BE2C (cell line): Measurements from ENCODE around the gene ALKBH5.

Experiments
- DNase-seq: peaks from one replicate; pipeline ENCODE4 v3.0.0-alpha.2; 2020
- H3K27me3 ChIP-seq: fragments of 250-450 bp; sonication (Bioruptor Pico); 2 replicates; pipeline ENCODE4 v1.5.1; 2020; ENCODE audit warnings: mild to moderate bottlenecking
- H3K36me3 ChIP-seq: fragments of 250-450 bp; sonication (Bioruptor Pico); 2 replicates; pipeline ENCODE4 v1.5.1; 2020; ENCODE audit warnings: mild to moderate bottlenecking
- H3K4me1 ChIP-seq: fragments of 250-450 bp; sonication (Bioruptor Pico); 2 replicates; pipeline ENCODE4 v1.5.1; 2020
- H3K4me3 ChIP-seq: 2 replicates; pipeline ENCODE4 v1.5.1; 2011; ENCODE audit warnings: low read depth, low read length
- H3K9me3 ChIP-seq: fragments of 250-450 bp; sonication (Bioruptor Pico); 2 replicates; pipeline ENCODE4 v1.5.1; 2020
- TF ChIP-seq, protein P1 (sequence below): IDR thresholded peaks from 2 replicates; pipeline ENCODE4 v1.5.1; 2012; ENCODE audit warnings: mild to moderate bottlenecking, low read depth, low read length

Gene ALKBH5

GRCh38 chr17:18248300-18248731 is 64.7 kb downstream of the ALKBH5 start:
- no peak overlapping the region for H3K4me3 ChIP-seq
- TF ChIP-seq, protein P1, sequence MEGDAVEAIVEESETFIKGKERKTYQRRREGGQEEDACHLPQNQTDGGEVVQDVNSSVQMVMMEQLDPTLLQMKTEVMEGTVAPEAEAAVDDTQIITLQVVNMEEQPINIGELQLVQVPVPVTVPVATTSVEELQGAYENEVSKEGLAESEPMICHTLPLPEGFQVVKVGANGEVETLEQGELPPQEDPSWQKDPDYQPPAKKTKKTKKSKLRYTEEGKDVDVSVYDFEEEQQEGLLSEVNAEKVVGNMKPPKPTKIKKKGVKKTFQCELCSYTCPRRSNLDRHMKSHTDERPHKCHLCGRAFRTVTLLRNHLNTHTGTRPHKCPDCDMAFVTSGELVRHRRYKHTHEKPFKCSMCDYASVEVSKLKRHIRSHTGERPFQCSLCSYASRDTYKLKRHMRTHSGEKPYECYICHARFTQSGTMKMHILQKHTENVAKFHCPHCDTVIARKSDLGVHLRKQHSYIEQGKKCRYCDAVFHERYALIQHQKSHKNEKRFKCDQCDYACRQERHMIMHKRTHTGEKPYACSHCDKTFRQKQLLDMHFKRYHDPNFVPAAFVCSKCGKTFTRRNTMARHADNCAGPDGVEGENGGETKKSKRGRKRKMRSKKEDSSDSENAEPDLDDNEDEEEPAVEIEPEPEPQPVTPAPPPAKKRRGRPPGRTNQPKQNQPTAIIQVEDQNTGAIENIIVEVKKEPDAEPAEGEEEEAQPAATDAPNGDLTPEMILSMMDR = peak; percentile 66
- DNase-seq = peak; percentile 70
- H3K36me3 ChIP-seq = no peaks in the 10 kb centered on the region
- H3K4me1 ChIP-seq = no peaks in the 10 kb centered on the region
- no peaks in the 10 kb centered on the region for H3K9me3 ChIP-seq
- H3K27me3 ChIP-seq = no peaks in the 10 kb centered on the region

- Histone ChIP-seq H3K9me3 (no peaks in the 10 kb centered on the region), H3K4me3 (no peak overlapping the region), H3K27me3 (no peaks in the 10 kb centered on the region), H3K36me3 (no peaks in the 10 kb centered on the region), H3K4me1 (no peaks in the 10 kb centered on the region)
- DNase-seq = no peak
- TF ChIP-seq, protein P1 = no peak
Observed at GRCh38 chr17:18248811-18249210, 65.2 kb downstream of the ALKBH5 start.

DNA sequence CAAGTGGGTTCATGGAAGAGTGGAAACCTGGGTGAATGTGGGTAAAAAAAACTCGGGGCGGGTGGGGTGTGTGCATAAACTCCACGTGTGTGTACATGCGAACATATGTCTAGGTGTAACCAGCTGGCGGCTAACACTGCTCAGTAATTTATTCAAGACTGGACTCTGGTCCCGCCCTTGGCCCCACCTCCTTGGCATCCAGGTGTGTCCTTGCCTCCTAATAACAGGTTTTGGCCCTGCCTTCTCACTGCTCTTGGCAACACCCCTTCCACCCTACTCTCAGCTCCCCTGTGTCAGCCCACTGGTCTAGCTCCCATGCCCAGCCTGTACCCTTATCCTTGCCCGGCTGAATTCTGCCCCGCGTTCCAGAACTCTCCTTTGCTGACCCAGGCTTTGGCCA is 66.6 kb downstream of the ALKBH5 start:
- no peak overlapping the region for H3K4me3 ChIP-seq
- TF ChIP-seq, protein P1 = no peak
- no peaks in the 10 kb centered on the region for H3K36me3 ChIP-seq
- H3K4me1 ChIP-seq = no peaks in the 10 kb centered on the region
- no peaks in the 10 kb centered on the region for H3K27me3 ChIP-seq
- H3K9me3 ChIP-seq = no peaks in the 10 kb centered on the region
- no peak for DNase-seq

DNA sequence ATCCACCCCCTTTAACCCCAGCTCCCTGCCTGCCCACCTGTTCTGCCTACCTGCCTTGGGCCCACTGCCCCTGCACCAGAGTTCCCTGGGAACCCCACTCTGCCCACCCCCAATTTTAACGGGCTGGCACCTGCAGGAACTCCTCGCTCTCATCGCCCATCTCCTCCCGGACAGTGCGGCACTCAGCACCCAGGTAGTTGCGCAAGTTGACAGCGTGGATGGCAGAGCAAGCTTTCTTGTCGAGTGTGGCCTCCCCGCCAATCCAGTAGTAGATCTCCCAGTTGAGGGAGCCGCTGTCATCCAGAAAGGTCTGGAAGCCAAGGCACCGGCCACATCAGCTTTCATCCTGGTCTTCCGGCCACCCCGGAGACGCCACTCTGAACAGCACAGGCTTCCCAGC is 67.1 kb downstream of the ALKBH5 start:
- Histone ChIP-seq H3K9me3 (no peaks in the 10 kb centered on the region), H3K4me3 (no peak overlapping the region), H3K36me3 (no peaks in the 10 kb centered on the region), H3K27me3 (no peaks in the 10 kb centered on the region), H3K4me1 (no peaks in the 10 kb centered on the region)
- DNase-seq = no peak
- TF ChIP-seq, protein P1 = no peak

- no peaks in the 10 kb centered on the region for H3K36me3 ChIP-seq
- no peaks in the 10 kb centered on the region for H3K4me1 ChIP-seq
- no peaks in the 10 kb centered on the region for H3K9me3 ChIP-seq
- no peak overlapping the region for H3K4me3 ChIP-seq
- no peak for DNase-seq
- TF ChIP-seq, protein P1 = no peak
- H3K27me3 ChIP-seq = no peaks in the 10 kb centered on the region
Observed at GRCh38 chr17:18251204-18251603, 67.6 kb downstream of the ALKBH5 start.

DNA sequence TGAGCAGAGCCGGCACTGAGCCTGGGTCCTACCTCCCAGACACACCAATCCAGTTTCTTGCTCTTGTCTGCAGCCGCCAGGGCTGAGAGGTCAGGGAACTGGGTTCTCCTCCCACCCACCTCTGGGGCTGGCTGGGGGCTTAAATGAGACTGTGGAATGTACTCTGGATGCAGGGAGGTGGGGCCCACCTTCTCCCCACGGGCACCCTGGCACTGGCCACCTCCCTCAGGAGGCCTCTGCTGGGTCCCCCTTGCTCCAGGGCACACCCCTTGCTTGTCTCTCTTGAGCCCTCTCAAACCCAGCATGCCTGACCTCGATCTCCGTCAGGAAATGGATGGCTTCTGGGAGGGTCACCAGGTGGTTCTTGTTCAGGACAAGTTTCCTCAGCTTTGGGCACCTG is 68.5 kb downstream of the ALKBH5 start:
- H3K27me3 ChIP-seq = no peaks in the 10 kb centered on the region
- DNase-seq = no peak
- no peaks in the 10 kb centered on the region for H3K4me1 ChIP-seq
- H3K36me3 ChIP-seq = no peaks in the 10 kb centered on the region
- no peaks in the 10 kb centered on the region for H3K9me3 ChIP-seq
- H3K4me3 ChIP-seq = no peak overlapping the region
- TF ChIP-seq, protein P1 = no peak
